ENCODE measurements around the gene KCNQ5. TPM values are rescaled to one million over a fixed set of nuclear protein-coding genes. Genes with fewer than 3 reads are reported as not detected.

KCNQ5 gene
- total RNA-seq, 1 experiment from 2014 or later, result 0.07 TPM

GRCh38 chr6:72925136-72925535 is 303.3 kb downstream of the KCNQ5 start:
- Histone ChIP-seq H4K20me1 (ENCODE audit: control insufficient read depth, insufficient read depth, insufficient read length) (no peaks in the 10 kb centered on the region), H3T11ph (ENCODE audit: low read length) (no peak overlapping the region), H2AFZ (ENCODE audit: low read length) (no peak overlapping the region), H3K23ac (ENCODE audit: insufficient read length, low read depth, low read length) (no peak overlapping the region), H3K9me3 (ENCODE audit: control insufficient read depth, low read depth, low read length) (no peaks in the 10 kb centered on the region), H3K27me3 (ENCODE audit: insufficient read depth, low read length) (no peaks in the 10 kb centered on the region), H2BK5ac (ENCODE audit: insufficient read length, low read length) (no peak overlapping the region), H3K23me2 (ENCODE audit: insufficient read length, low read depth, low read length, poor library complexity, severe bottlenecking) (no peaks in the 10 kb centered on the region), H2BK15ac (ENCODE audit: low read depth, low read length) (no peak overlapping the region), H3K4me2 (ENCODE audit: insufficient read depth, insufficient read length, low read length) (no peak overlapping the region), H3K14ac (ENCODE audit: insufficient read depth, low read length) (no peak overlapping the region), H4K91ac (ENCODE audit: insufficient read length, low read depth, low read length) (no peak overlapping the region), H2AK5ac (ENCODE audit: insufficient read length, low read length) (no peak overlapping the region), H3K79me1 (ENCODE audit: insufficient read depth, low read depth, low read length, poor library complexity, severe bottlenecking) (no peaks in the 10 kb centered on the region), H4K8ac (replicated peaks; ENCODE audit: insufficient read length, low read depth, low read length) (no peak overlapping the region), H4K5ac (ENCODE audit: insufficient read length, low read depth, low read length) (no peak overlapping the region), H3K4ac (ENCODE audit: low read depth, low read length) (no peak overlapping the region), H3K27ac (ENCODE audit: insufficient read length, low read depth, low read length) (no peak overlapping the region), H3K79me2 (ENCODE audit: insufficient read depth, low read length) (no peaks in the 10 kb centered on the region), H3K56ac (ENCODE audit: insufficient read length, low read depth, low read length) (no peak overlapping the region), H2BK12ac (ENCODE audit: insufficient read length, low read depth, low read length) (no peak overlapping the region), H3K18ac (ENCODE audit: insufficient read length, low read depth, low read length) (no peak overlapping the region), H2BK120ac (ENCODE audit: low read depth, low read length, poor library complexity, severe bottlenecking) (no peak overlapping the region), H3K4me1 (ENCODE audit: insufficient read depth, low read length) (no peaks in the 10 kb centered on the region), H2BK20ac (ENCODE audit: low read depth, low read length, poor library complexity, severe bottlenecking) (no peak overlapping the region), H3K9ac (ENCODE audit: extremely low read depth, insufficient read length, low read length) (no peak overlapping the region)
- Mint-ChIP-seq H3K9me3 (no peaks in the 10 kb centered on the region), H3K27ac (no peak overlapping the region), H3K4me1 (no peaks in the 10 kb centered on the region), H3K4me3 (no peak overlapping the region), H3K36me3 (ENCODE audit: insufficient read depth in 1 of 3, low read depth in 3 of 3) (no peaks in the 10 kb centered on the region), H3K27me3 (ENCODE audit: low read depth) (no peaks in the 10 kb centered on the region)
- no peak for TF ChIP-seq CTCF (conservative IDR thresholded peaks at IDR 0.05)
- DNase-seq, result no peak

Data from H9 (cell line).